Lower leg skin (tissue), 3 donors: ENCODE measurements around the gene TRIM71.

Experiments used
- POLR2A ChIP-seq, 2 donors: fragments of 450-650 bp; IDR thresholded peaks; one replicate each; pipeline ENCODE4 v1.6.1; 2016 to 2017; ENCODE audit warnings: antibody characterized with exemption in 2 of 2, mild to moderate bottlenecking in 1 of 2, moderate library complexity in 1 of 2
- TF ChIP-seq, protein P1 (sequence below), 3 donors: fragments of 450-650 bp; IDR thresholded peaks; one replicate each; pipeline ENCODE4 v1.5.1; 2016; ENCODE audit warnings: antibody characterized with exemption in 3 of 3, mild to moderate bottlenecking in 3 of 3, moderate library complexity in 2 of 3

DNA sequence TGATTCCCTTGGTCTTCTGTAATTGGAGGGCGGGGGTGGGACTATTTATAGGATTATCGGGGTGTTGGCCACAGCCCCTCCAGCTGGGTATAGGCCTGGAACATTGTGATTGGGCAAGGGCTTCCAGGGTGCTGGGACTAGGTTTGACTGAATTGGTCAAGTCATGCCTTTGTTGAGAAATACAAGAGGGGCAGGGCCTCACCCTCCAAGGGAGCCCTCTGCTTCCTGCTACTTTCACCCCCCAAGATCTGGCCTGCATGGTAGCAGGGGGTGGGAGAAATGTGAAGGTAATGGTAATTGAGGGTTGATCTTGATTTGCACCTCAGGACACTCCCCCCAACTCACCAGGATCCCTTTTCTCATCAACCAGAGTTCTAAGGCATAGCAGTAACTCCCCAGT is 25.2 kb downstream of the TRIM71 start:
- TF ChIP-seq, protein P1, sequence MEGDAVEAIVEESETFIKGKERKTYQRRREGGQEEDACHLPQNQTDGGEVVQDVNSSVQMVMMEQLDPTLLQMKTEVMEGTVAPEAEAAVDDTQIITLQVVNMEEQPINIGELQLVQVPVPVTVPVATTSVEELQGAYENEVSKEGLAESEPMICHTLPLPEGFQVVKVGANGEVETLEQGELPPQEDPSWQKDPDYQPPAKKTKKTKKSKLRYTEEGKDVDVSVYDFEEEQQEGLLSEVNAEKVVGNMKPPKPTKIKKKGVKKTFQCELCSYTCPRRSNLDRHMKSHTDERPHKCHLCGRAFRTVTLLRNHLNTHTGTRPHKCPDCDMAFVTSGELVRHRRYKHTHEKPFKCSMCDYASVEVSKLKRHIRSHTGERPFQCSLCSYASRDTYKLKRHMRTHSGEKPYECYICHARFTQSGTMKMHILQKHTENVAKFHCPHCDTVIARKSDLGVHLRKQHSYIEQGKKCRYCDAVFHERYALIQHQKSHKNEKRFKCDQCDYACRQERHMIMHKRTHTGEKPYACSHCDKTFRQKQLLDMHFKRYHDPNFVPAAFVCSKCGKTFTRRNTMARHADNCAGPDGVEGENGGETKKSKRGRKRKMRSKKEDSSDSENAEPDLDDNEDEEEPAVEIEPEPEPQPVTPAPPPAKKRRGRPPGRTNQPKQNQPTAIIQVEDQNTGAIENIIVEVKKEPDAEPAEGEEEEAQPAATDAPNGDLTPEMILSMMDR (IDR thresholded peaks at IDR 0.05), result no peak
- TF ChIP-seq POLR2A (IDR thresholded peaks at IDR 0.05), result no peak
